HG03565 (cell line): ENCODE data around the gene HOXB4.
"Not testable (repeated sequence)": the region's sequence is repeated elsewhere in the genome, so short reads cannot be mapped to it uniquely, and the experiment has no call there.

Experiments used
- ATAC-seq: cut with Tn5 transposase; IDR thresholded peaks from one replicate; pipeline ENCODE4 v1.9.1; 2021; ENCODE audit warnings: mild to moderate bottlenecking, moderate library complexity; ENCODE audit not compliant: unreplicated experiment

Gene HOXB4

GRCh38 chr17:48535793-48536559 is 42.2 kb downstream of the HOXB4 start:
- ATAC-seq: not testable (repeated sequence)

- no peak for ATAC-seq
These were observed 45.9 kb downstream of the HOXB4 start for GRCh38 chr17:48532261-48532660.

- ATAC-seq: no peak
These were observed 47.3 kb downstream of the HOXB4 start, which contains the start of gene HOXB1 for GRCh38 chr17:48530887-48531272. TSS of gene HOXB1 (minus strand) at chr17:48531011. CDS start at chr17:48530904, 107 bp downstream.

- ATAC-seq: no peak
These were observed 47.8 kb downstream of the HOXB4 start for GRCh38 chr17:48530208-48530886.

GRCh38 chr17:48529683-48530009 is 48.5 kb downstream of the HOXB4 start:
- no peak for ATAC-seq

GRCh38 chr17:48528936-48529682 is 49.0 kb downstream of the HOXB4 start:
- ATAC-seq: no peak

- ATAC-seq: no peak
These were observed 49.8 kb downstream of the HOXB4 start for GRCh38 chr17:48528153-48528935.

GRCh38 chr17:48527547-48527932 is 50.6 kb downstream of the HOXB4 start:
- ATAC-seq: no peak

- no peak for ATAC-seq
These were observed 51.3 kb downstream of the HOXB4 start for GRCh38 chr17:48526608-48527546.
